GM19351 (cell line): Measurements from ENCODE around the gene LINGO4.

ENCODE experiments used
- ATAC-seq: cut with Tn5 transposase; IDR thresholded peaks from one replicate; pipeline ENCODE4 v1.9.1; 2021; ENCODE audit warnings: mild to moderate bottlenecking, moderate library complexity; ENCODE audit not compliant: unreplicated experiment

LINGO4 gene

GRCh38 chr1:151805066-151805820, at the start of gene LINGO4:
Gene LINGO4 (minus strand): TSS chr1:151805419. CDS start chr1:151802704, 2,715 bp downstream.
- no peak for ATAC-seq

- no peak for ATAC-seq
Observed at GRCh38 chr1:151854658-151855057, 49.4 kb upstream of the LINGO4 start.

GRCh38 chr1:151853411-151853943, 48.3 kb upstream of the LINGO4 start, which contains the start of gene THEM5:
Gene THEM5 (minus strand): TSS chr1:151853712. CDS start chr1:151853565, 147 bp downstream.
- ATAC-seq, result no peak

- no peak for ATAC-seq
Observed at GRCh38 chr1:151852733-151853132, 47.5 kb upstream of the LINGO4 start.

GRCh38 chr1:151851886-151852285, 46.7 kb upstream of the LINGO4 start:
- ATAC-seq, result no peak

- no peak for ATAC-seq
Observed at GRCh38 chr1:151849871-151850270, 44.7 kb upstream of the LINGO4 start.

GRCh38 chr1:151849126-151849525, 43.9 kb upstream of the LINGO4 start:
- ATAC-seq, result no peak

GRCh38 chr1:151847867-151848596, 42.8 kb upstream of the LINGO4 start:
- no peak for ATAC-seq

GRCh38 chr1:151846686-151847237, 41.5 kb upstream of the LINGO4 start:
- ATAC-seq, result no peak

- ATAC-seq, result no peak
Observed at GRCh38 chr1:151846062-151846568, 40.9 kb upstream of the LINGO4 start.

- no peak for ATAC-seq
Observed at GRCh38 chr1:151843398-151843797, 38.2 kb upstream of the LINGO4 start.

GRCh38 chr1:151841141-151841540, 35.9 kb upstream of the LINGO4 start:
- no peak for ATAC-seq

GRCh38 chr1:151840421-151840820, 35.2 kb upstream of the LINGO4 start:
- ATAC-seq, result no peak

GRCh38 chr1:151839457-151840403, 34.5 kb upstream of the LINGO4 start, which contains the start of gene C2CD4D:
Gene C2CD4D (minus strand): TSS chr1:151839820. CDS start chr1:151838989, 831 bp downstream.
- no peak for ATAC-seq

GRCh38 chr1:151839082-151839412, 33.8 kb upstream of the LINGO4 start:
- ATAC-seq, result no peak

- ATAC-seq, result no peak
Observed at GRCh38 chr1:151838222-151839081, 33.2 kb upstream of the LINGO4 start.

GRCh38 chr1:151837884-151838221, 32.6 kb upstream of the LINGO4 start:
- ATAC-seq, result no peak

- ATAC-seq, result no peak
Observed at GRCh38 chr1:151837197-151837596, 32.0 kb upstream of the LINGO4 start.

GRCh38 chr1:151835596-151835995, 30.4 kb upstream of the LINGO4 start:
- no peak for ATAC-seq
